ENCODE data around the gene NRXN3.

Gene NRXN3

GRCh38 chr14:79331830-79332229 lies 1161.7 kb downstream of the NRXN3 start:
- DNase-seq: no peak

- DNase-seq: no peak
Observed at GRCh38 chr14:79332504-79333197, 1162.5 kb downstream of the NRXN3 start.

DNA sequence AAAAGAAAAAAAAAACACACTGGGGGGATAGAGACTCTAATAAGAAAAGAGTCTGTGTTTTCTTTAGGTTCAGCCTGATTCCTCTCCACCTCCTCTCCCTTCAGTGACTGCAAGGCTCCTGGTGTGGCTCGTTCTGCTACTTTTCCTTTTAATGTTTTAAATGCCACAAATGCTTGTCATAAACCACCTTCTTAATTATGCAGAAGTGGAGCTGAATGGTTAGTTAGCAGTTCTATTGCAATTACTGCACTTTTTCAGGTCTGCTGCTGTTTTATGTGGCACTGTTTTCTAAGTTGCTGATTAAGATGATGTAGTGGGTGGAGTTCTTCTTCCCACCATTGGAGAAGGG lies 1163.0 kb downstream of the NRXN3 start:
- DNase-seq: no peak

DNA sequence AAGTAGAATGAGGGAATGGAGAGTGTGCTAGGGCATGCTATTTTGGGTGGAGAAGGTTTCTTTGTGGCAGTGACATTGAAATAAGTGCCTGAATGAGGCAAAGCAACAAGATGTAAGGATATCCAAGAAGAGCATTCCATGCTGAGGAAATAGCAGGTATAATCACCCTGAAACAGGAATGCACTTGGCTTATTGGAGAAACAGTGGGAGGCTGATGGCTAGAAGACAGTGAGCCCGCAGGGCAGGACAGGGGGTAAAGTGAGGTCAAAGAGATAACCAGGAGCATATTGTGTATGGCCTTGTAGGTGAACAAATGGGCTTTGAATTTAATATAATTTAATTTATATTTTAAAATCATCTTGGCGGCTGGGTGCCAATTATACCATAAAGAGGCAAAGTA lies 1164.1 kb downstream of the NRXN3 start:
- no peak for DNase-seq

GRCh38 chr14:79337761-79338160 lies 1167.6 kb downstream of the NRXN3 start:
- DNase-seq: no peak

- no peak for DNase-seq
Observed at GRCh38 chr14:79342942-79343341, 1172.8 kb downstream of the NRXN3 start.

DNA sequence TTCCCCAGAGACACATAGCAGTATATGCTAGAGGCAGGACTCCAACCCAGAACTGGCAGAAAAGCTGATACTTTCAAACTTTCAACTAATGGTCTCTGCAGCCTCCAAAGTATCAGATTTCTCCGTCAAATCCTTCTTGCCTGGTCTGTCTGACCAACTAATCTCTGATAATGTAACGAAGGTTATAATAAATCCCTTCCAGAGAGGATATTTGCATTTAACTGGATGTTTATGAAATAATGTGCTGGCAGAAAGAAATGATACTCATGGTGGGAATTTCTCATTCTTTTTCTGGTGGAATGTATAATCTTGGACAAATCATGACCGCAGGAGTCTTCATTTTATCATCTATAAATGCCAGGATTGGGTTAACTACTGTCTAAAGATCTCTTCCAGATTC lies 1180.8 kb downstream of the NRXN3 start:
- no peak for DNase-seq

DNA sequence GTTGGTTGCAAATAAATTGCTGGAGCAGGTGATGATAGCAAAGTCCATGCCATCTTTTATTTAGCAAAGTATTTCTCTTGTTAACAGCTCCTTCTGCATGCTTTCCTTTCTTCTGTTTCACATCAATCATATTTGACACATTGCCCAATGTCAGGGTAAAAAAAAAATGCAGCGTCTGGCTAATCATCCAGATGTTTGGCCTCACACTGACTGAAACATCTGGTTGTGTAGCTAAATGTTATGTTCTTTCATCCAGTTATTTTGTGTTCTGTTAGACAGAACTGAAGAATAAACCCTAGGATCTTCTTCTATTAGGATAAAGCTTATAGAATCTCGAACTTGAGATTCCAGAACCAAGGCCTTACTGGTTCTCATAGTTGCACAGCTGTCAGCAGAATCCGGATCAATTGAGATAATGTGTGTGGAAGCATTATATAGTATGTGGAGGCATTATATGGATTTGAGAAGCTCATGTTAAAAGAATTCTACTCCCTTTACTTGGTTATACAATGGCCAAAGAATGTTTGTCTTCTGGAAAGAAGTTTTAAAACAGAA lies 1182.0 kb downstream of the NRXN3 start:
- DNase-seq: no peak

- no peak for DNase-seq
Observed at GRCh38 chr14:79354336-79354735, 1184.2 kb downstream of the NRXN3 start.

- no peak for DNase-seq
Observed at GRCh38 chr14:79356040-79356439, 1185.9 kb downstream of the NRXN3 start.

DNA sequence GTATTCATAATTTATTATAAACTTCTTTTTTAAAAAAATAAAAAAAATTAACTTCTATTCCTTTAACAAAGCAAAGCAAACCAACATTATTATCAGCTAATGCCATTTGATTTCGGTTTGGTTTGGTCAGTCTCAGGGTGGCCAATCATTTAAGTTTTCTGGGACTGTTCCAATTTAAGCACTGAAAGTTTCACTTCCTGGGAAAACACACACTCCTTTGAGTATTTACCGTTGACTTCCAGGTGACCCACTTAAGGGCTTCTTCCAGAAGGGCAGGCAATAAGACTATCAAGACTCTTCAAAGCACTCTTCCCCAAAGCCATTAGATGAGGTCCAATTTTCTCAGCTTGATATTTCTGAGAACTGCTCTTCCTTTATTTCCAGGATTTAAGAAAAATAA lies 1187.1 kb downstream of the NRXN3 start:
- no peak for DNase-seq

DNA sequence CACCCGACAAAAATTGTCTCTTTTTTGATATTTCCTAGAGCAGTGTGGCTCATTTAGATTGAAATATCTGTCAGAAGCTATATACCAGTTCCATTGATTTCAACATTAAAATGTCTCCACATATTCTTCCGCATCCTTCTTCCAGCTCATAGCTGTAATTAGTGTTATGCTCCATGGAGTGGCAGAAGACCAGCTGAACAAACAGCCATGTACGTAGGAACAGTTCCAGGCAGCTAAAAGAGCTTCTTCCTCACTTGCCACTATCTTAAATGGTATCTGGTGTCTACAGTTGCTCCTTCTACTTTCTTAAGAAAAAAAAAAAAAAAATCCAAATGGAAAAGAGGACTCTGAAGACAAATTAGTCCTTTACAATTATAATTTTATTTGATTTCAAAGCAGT lies 1193.1 kb downstream of the NRXN3 start:
- no peak for DNase-seq

DNA sequence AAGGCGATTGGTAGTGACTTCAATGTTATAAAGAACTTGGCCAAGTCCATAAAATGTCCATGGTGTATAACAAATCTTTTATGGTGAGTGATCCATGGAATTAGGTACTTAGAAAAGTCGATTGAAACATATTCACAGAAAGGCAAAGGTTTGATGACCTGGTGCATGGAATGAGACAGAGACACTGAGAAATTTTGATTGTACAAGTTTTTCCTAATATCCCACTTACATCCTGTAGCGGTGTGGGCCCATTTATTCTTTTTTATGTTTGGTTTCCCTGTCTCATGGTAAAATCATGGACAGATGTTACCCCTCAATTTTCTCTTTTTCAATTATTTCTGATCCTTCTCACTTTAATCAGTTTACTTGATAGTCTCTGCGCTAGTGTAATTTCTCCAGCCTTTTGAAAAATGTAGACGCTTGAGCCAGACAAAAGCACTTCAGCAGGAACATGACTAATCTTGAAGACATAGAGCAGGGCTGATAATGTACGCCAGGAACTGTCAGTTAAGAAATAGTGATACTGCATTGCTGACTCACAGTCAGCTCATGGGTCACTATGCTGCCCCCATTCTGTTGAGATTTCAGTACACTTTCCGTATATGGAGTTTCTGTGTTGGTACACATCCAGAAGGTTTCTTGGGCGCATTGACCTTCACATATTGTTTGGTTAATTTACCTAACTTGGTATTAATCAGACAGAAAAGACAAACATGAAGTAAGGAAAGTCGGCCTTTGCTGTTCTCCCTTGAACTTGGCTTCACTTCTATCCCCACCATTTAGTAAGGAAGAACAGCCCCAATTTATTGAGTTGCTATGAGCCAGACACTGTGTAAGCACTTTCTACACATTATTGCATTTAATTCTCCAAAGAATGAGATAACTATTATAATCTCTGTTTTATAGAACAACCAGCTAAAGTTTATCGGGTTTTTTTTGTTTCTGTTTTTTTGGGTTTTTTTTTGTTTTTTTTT lies 1199.5 kb downstream of the NRXN3 start:
- DNase-seq: no peak

GRCh38 chr14:79370969-79371368 lies 1200.8 kb downstream of the NRXN3 start:
- DNase-seq: no peak

DNA sequence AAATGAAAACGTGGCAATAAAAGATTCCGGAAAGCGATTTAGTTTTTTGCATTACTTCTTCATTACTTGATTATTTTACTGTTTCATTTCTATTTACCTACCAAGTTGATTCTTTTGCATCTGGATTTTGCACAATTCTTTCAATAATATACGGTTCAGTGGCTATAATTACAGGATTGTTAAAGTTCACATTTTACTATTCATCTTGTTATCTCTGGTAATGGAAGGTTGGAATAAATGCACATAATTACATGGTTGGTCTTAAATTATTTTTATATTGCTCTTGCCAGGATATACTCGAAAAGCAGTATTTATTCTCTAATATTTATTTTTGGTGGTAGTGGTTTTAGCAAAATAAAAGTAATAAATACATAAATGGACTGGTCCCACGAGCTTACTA lies 1203.3 kb downstream of the NRXN3 start:
- DNase-seq: no peak

- DNase-seq: no peak
Observed at GRCh38 chr14:79375356-79375755, 1205.2 kb downstream of the NRXN3 start.

DNA sequence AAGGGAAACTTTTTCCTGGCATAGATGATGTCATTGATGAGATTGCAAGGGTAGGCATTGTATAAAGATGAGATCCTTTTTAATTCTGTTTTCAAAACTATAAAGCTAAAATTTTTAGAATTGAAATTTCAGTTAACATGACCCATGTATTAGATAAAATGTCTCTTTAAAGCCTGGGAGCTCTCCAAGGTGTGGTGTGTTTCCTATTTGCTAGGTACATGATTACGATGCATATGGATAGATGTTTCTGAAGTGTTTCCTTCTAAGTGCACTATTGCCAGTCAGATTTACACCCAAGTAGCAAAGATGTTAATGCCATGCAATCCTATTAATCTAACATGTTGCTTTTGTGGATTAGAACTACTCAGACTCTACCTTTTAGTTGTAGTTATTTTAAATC lies 1206.4 kb downstream of the NRXN3 start:
- no peak for DNase-seq

DNA sequence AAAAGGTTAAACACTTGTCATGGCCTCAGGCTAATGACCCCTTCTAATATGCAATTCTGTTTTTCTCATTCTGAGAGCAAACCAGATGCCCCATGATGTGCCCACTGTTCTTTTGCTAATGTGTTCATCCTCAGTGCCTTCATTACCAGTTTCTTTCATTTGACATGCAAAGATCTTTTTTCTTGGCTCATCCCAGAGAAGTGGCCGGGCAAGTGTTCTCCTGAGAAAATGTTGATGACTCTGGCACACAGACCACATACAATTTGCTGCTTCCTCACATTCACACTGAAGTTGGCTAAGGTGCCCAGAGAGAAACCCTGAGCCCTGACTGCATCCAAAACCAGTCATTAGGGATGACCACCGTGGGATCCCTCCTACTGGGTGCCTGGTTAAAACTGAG lies 1207.8 kb downstream of the NRXN3 start:
- DNase-seq: no peak

- no peak for DNase-seq
Observed at GRCh38 chr14:79379266-79379665, 1209.1 kb downstream of the NRXN3 start.

DNA sequence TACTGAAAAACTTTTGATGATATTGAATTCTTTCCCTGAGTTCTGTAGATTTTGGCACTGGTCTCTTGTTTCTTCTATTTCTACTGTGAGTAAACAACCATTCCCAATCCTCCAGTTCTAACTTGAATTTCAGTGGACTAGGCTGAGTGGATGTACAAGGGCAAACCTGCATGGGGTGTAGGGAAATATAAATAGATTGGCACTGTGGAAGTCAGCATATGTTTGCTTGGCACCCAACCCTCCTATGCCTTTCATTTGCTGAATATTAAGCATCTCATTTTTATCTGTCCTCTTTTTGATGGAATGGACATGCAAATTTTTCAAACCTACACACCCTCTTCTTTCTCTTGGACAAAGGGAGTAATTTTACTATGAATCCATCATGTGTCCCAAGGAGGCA lies 1212.9 kb downstream of the NRXN3 start:
- no peak for DNase-seq

DNA sequence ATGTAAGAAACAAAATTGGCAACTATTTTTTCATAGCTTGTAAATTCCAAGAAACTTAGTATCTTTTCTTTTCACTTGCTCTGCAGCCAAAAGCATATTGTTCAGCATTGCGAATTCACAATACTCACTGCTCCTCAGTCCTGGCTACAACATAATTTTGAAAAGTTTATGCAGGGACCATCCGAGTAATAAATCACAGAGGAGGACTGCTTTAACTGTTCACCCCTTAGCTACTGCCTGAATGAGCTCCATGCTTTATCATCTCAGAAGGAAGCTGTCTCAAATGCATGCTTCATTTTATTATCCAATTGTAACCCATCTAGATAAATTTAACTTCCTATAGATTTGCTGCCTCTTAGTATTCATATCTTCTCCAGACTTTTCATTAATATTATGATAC lies 1213.3 kb downstream of the NRXN3 start:
- DNase-seq: no peak

DNA sequence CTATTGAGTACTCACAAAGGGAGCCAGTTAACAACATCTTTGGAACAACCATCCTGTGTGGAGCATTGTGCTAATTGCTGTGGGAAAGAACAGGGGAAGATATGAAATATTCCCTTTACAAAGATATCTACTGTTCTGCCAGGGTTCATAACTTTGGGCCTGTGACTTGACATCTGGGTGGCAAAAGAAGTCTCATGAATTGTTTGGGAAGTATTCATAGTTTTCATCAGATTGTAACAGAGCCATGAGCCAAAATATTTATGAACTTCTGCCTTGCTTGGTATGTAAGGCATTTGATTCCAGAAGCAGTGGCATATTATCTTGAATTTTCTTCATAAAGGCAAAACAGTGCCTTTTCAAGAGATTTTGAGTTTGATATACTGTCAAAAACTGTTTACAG lies 1224.9 kb downstream of the NRXN3 start:
- no peak for DNase-seq

DNA sequence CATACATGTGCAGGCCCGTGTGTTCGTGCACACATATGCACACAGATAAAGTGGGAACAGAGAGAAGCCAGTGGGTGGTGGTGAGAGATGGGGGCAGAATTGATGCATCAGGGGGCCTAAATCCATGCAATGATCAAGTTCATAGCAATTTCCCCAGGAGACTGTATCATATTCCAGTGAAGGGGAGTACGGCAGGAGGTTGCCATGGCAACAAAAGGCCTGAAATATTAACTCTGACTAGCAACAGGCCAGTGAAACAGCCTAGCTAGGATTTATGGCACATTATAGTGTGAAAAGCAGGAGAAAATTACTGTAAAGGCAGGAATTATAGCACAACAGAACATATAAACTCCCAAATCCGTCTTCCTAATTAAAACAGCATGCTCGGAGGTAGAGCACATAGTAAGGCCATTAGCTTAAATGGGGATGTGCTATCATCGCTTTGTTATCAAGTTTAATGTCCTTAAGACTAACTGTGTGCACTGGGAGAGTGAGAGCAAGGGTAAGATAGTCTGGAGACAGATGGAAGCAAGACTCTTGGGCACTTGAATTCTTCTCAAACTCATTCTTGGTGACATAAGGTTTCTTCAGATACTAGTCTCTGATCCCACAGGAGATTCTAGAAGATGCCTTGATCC lies 1234.8 kb downstream of the NRXN3 start:
- no peak for DNase-seq

GRCh38 chr14:79405512-79405910 lies 1235.3 kb downstream of the NRXN3 start:
- DNase-seq: no peak
